Epithelial cell of prostate (primary cell): ENCODE results near the gene TRPM2.
"Not testable (repeated sequence)": the region's sequence is repeated elsewhere in the genome, so short reads cannot be mapped to it uniquely, and the experiment has no call there.

Experiments used
- DNase-seq: peaks from one replicate; pipeline ENCODE4 v3.0.0-alpha.2; 2011; ENCODE audit warnings: low read depth, low spot score
- H3K27ac ChIP-seq: fragments of 450-650 bp; 2 replicates; pipeline ENCODE4 v1.5.1; 2017; ENCODE audit warnings: mild to moderate bottlenecking

Gene TRPM2

GRCh38 chr21:44351535-44352252, 1.7 kb upstream of the TRPM2 start:
- H3K27ac ChIP-seq = no peak overlapping the region
- no peak for DNase-seq

DNA sequence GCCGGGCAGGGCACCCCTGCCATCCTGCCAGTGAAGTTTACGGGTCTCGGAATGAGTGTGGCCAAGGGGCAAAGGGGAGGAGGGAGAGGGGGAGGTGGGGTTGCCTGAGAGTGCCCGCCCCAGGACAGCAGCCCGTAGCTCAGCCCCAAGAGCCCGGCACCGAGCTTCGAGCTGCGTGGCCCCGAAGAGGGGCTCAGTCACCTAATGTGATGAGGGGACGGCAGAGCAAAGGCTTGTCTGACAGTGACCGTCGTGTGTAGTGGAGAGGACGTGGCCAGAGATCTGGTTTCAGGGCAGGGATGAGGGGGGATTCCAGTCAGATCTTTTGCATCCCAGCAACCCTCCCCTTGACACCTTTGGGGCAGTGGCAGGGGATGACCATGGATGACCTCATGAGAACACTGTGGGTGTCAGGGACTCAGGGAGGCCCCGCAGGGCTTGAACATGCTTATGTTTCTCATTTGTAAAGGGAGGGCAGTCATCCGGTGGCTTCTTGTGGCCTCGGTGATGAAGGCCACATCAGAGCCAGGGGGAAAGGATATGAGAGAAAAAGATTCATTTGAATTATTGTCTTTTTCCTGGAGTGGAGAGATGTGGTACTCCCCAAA, 1.1 kb upstream of the TRPM2 start:
- no peak overlapping the region for H3K27ac ChIP-seq
- no peak for DNase-seq

DNA sequence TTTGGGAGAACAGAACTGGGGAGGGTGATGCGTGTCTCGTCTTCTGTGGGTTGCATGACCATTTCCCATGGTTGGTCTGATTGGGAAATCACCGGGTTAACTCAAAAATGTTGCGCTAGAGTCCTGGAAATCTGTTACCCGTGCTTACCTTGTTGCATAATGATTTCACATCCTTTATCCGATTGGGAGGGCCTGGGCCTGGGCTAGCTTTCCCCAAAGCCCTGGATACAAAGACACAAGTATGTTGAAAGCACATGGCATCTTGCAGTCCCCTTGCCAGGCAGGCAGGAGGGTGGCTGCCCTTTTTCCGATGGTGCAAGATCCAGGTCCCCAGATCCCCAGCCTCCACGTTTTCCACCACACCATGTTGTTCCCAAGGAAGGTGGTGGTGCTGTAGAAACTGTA, 582 bp downstream of the TRPM2 start:
- no peak for DNase-seq
- no peak overlapping the region for H3K27ac ChIP-seq

- no peak for DNase-seq
- no peak overlapping the region for H3K27ac ChIP-seq
Measured at GRCh38 chr21:44354775-44355771, 1.7 kb downstream of the TRPM2 start.

DNA sequence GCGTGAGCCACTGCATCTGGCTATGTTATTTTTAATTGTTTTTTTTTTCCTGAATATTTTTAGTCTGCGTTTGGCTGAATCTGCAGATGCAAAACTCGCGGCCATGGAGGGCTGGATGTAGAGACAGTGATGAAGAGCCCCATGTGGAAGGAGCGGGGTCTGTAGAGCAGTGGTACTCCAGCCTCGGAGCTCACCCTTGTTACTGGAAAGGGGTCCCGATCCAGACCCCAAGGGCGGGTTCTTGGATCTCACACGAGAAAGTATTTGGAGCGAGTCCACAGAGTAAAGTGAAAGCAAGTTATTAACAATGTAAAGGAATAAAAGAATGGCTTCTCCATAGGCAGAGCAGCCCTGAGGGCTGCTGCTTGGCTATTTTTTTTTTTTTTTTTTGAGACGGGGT, 2.7 kb downstream of the TRPM2 start:
- no peak for DNase-seq
- no peak overlapping the region for H3K27ac ChIP-seq

- H3K27ac ChIP-seq = no peak overlapping the region
- DNase-seq = no peak
Measured at GRCh38 chr21:44356636-44357035, 3.2 kb downstream of the TRPM2 start.

- H3K27ac ChIP-seq = no peak overlapping the region
- no peak for DNase-seq
Measured at GRCh38 chr21:44357064-44357837, 3.8 kb downstream of the TRPM2 start.

DNA sequence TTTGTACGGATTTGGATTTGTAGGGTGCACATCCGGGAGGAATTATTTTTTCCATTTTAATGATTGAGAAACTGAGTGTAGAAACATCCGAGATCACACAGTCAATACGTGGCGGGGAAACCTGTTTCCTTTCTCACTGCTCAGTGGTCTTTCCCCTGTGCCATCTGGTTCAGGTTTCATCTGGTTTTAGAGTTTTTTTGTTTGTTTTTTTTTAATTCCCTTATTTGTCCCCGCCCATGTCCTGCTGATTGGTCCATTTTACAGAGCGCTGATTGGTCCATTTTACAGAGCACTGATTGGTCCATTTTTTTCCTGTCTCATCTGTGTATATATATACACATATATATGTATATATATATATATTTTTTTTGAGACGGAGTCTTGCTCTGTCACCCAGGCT, 6.0 kb downstream of the TRPM2 start:
- no peak overlapping the region for H3K27ac ChIP-seq
- DNase-seq = no peak

- H3K27ac ChIP-seq = no peak overlapping the region
- DNase-seq = no peak
Measured at GRCh38 chr21:44360159-44360558, 6.7 kb downstream of the TRPM2 start.

DNA sequence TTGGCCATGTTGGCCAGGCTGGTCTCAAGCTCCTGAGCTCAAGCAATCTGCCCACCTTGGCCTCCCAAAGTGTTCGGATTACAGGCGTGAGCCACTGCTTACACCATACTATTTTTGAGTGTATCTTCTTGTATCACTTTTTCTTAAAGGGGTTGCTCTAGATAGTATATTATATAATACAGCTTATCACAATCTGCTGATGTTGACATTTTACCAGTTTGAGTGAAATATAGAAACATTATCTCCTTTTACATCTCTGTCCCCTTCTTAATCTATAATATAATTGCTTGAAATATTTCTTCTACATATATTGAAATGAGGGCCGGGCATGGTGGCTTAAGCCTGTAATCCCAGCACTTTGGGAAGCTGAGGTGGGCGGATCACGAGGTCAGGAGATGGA, 8.5 kb downstream of the TRPM2 start:
- H3K27ac ChIP-seq, DNase-seq: not testable (repeated sequence)

- no peak overlapping the region for H3K27ac ChIP-seq
- DNase-seq = no peak
Measured at GRCh38 chr21:44363278-44363677, 9.9 kb downstream of the TRPM2 start.

GRCh38 chr21:44364151-44365053, 11.0 kb downstream of the TRPM2 start:
- no peak overlapping the region for H3K27ac ChIP-seq

DNA sequence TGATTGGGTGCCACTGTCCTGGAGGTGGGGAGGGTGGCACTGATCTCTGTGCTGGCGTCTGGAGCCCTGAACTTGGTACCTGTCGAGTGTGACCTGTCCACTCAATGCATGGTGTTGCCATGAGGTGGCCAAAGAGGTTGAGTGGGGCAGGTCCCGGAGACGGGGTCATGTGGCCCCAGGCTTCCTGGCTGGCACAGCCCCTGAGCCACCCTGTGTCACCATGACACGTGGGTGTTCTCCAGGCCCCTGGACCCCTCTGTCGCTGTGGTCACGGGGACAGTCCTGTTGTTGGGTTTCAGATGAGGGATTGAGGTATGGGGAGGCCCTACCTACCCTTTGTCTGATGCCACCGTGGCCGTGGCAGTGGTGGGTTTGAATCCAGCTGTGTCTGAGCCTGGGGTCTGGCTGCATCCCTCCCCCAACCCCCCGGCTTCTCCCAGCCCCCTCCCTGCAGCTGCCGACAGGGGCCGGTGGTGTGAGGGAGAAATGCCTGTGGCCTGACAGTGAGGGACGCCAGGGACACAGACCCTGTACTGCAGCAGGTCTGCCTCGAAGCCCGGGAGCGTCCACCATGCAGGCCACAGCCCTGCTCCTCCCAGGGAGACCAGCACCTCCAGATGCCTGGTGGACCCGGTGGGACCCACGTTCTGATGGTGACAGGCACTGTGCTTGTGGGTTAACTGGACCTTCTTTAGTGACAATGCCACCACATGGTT, 12.0 kb downstream of the TRPM2 start:
- H3K27ac ChIP-seq = no peak overlapping the region
- DNase-seq = no peak

More at GRCh38 chr21:44364151-44365053, 11.0 kb downstream of the TRPM2 start:
- DNase-seq = no peak

DNA sequence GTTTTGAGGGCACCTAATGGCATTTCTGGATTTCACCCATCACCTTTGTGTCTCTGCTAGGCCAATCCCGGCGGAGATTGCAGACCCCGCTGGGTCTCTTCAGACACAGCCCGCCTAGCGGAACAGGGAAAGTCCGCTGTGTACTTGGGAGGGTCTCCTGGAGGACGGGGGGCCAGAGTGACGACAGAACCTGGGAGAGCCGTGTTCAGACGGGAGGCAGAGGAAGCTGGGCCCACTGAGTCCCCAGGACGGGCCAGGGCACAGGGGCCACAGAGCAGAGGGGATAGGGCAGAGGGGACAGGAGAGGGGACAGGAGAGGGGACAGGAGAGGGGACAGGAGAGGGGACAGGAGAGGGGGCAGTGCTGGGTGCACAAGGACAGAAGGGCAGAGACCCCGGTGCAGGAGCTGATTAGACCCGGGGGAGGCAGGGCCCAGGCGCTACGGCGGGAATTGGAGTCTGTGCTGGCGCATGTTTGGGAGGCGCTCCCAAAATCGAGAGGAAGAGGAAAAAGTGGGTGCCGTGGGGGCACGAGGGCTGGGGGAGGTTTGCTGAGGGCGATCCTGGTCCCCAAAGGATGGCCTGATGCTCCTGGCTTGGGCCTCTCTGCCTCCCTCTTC, 12.7 kb downstream of the TRPM2 start:
- DNase-seq = no peak
- no peak overlapping the region for H3K27ac ChIP-seq

GRCh38 chr21:44366586-44367211, 13.3 kb downstream of the TRPM2 start:
- no peak overlapping the region for H3K27ac ChIP-seq
- no peak for DNase-seq

GRCh38 chr21:44368711-44369446, 15.5 kb downstream of the TRPM2 start:
- H3K27ac ChIP-seq = no peak overlapping the region
- DNase-seq = no peak
